PFSK-1 (cell line): ENCODE data around the gene FANCC.

Experiments
- FOXP2 ChIP-seq: optimal IDR thresholded peaks from 2 replicates; pipeline ENCODE3; 2011; ENCODE audit warnings: borderline replicate concordance, control low read depth, inconsistent platforms; ENCODE audit not compliant: insufficient read depth; ENCODE audit errors: extremely low read length, extremely low read depth
- POLR2AphosphoS5 ChIP-seq: IDR thresholded peaks from 2 replicates; pipeline ENCODE4 v1.6.1; 2012; ENCODE audit warnings: low read depth, mild to moderate bottlenecking, control low read depth, low read length, moderate library complexity
- SIN3A ChIP-seq: IDR thresholded peaks from 2 replicates; pipeline ENCODE4 v1.6.1; 2012; ENCODE audit warnings: mild to moderate bottlenecking, low read length, moderate library complexity, borderline replicate concordance; ENCODE audit not compliant: insufficient read depth
- TAF1 ChIP-seq: IDR thresholded peaks from 2 replicates; pipeline ENCODE4 v1.6.1; 2012; ENCODE audit warnings: low read length, control low read depth, borderline replicate concordance; ENCODE audit not compliant: insufficient read depth
- TF ChIP-seq, protein P1 (sequence below), 2 experiments: IDR thresholded peaks; 2 replicates each; pipeline versions ENCODE4 v1.6.1 to v1.8.0; 2011 to 2012; ENCODE audit warnings: low read depth in 2 of 2, low read length in 2 of 2, control low read depth in 1 of 2, inconsistent platforms in 1 of 2, mild to moderate bottlenecking in 1 of 2, moderate library complexity in 1 of 2; ENCODE audit not compliant: insufficient read depth in 1 of 2

The FANCC gene

GRCh38 chr9:95100071-95100627 lies 217.4 kb downstream of the FANCC start:
- TF ChIP-seq, protein P1, sequence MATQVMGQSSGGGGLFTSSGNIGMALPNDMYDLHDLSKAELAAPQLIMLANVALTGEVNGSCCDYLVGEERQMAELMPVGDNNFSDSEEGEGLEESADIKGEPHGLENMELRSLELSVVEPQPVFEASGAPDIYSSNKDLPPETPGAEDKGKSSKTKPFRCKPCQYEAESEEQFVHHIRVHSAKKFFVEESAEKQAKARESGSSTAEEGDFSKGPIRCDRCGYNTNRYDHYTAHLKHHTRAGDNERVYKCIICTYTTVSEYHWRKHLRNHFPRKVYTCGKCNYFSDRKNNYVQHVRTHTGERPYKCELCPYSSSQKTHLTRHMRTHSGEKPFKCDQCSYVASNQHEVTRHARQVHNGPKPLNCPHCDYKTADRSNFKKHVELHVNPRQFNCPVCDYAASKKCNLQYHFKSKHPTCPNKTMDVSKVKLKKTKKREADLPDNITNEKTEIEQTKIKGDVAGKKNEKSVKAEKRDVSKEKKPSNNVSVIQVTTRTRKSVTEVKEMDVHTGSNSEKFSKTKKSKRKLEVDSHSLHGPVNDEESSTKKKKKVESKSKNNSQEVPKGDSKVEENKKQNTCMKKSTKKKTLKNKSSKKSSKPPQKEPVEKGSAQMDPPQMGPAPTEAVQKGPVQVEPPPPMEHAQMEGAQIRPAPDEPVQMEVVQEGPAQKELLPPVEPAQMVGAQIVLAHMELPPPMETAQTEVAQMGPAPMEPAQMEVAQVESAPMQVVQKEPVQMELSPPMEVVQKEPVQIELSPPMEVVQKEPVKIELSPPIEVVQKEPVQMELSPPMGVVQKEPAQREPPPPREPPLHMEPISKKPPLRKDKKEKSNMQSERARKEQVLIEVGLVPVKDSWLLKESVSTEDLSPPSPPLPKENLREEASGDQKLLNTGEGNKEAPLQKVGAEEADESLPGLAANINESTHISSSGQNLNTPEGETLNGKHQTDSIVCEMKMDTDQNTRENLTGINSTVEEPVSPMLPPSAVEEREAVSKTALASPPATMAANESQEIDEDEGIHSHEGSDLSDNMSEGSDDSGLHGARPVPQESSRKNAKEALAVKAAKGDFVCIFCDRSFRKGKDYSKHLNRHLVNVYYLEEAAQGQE (IDR thresholded peaks at IDR 0.05; ENCODE audit: insufficient read depth in 1 of 2, low read depth in 2 of 2, low read length in 2 of 2) = no peak
- TF ChIP-seq SIN3A (no peak), POLR2AphosphoS5 (no peak), FOXP2 (no peak), TAF1 (no peak)

- TF ChIP-seq TAF1 (no peak), SIN3A (no peak), FOXP2 (no peak), POLR2AphosphoS5 (no peak)
- TF ChIP-seq, protein P1 (IDR thresholded peaks at IDR 0.05; ENCODE audit: insufficient read depth in 1 of 2, low read depth in 2 of 2, low read length in 2 of 2) = no peak
Observed at GRCh38 chr9:95099321-95100070, 218.0 kb downstream of the FANCC start.

GRCh38 chr9:95098391-95098921 lies 219.1 kb downstream of the FANCC start:
- TF ChIP-seq, protein P1 (IDR thresholded peaks at IDR 0.05; ENCODE audit: insufficient read depth in 1 of 2, low read depth in 2 of 2, low read length in 2 of 2) = no peak
- no peak for TF ChIP-seq POLR2AphosphoS5

DNA sequence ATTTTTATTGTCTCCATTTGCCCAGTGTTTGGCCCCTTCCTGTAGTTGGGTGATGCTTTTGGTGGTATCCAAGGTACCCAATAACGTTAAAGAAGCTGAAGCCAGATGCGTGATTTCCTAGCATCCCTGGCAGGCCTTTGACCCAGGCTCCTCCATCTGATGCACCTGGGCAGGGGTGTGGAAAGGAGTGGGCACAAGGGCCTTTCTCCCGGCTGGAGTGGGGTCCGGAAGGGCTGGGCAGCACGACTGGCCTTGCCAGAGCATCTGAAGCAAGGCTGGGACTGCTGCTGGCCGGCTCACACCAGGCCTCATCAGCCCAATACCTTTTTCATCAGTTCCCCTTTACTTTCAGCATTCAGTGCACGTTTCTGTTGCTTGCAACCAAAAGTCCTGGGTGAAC lies 220.2 kb downstream of the FANCC start:
- TF ChIP-seq FOXP2 (no peak), POLR2AphosphoS5 (no peak), TAF1 (no peak), SIN3A (no peak)
- TF ChIP-seq, protein P1 (IDR thresholded peaks at IDR 0.05; ENCODE audit: insufficient read depth in 1 of 2, low read depth in 2 of 2, low read length in 2 of 2) = no peak

- TF ChIP-seq SIN3A (no peak), TAF1 (no peak), FOXP2 (no peak), POLR2AphosphoS5 (no peak)
- TF ChIP-seq, protein P1 (IDR thresholded peaks at IDR 0.05; ENCODE audit: insufficient read depth in 1 of 2, low read depth in 2 of 2, low read length in 2 of 2) = no peak
Observed at GRCh38 chr9:95096807-95097206, 220.7 kb downstream of the FANCC start.
